Measurements from ENCODE around the gene MYRF.

The MYRF gene

DNA sequence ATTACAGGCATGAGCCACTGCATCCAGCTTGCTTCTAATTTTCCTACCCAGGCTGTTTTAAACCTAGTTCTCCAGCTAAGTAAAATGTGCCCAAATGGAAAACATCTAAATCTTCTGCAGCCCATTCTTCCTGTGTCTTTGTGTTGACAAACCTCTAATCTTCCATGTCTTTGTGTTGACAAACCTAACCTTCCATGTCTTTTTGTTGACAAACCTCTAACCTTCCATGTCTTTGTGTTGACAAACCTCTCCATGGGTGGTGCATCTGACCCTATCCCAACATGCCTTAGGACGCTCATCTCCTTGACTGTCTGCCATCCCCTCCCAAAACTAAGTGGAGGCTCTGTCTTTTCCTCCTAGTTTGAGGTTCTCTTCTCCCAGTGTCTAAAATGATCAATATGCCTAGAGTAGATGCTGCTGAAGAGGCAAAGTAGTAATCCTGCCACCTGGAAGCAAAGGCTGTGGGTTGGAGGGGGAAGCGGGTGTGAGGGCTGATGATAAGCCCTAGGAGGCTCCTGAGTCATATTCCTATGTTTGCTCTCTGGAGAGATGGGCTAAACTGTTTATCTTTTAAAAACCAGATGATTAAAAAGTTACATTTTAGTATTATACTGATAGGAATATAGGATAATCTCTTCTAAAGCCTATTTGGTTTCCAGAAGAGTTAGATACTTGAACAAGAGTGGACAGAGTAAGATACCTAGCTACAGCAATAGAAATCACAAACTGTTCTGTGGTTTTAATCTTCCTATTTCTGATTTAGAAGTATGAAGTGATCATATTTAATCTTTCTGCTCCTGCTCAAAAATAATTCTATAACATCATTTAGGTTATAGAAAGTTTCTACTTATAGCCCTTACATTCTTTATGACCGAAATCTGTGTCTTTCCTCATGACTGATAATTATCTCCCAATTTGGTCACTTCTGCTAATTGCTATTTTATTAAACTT lies 48.2 kb downstream of the MYRF start:
- ChIA-PET CTCF (interaction anchor here (0.7 to 1.3 kb wide), 4 partner anchors 8 to 307 kb away, joined by 3 to 9 read pairs (median 4); partner anchors contain the start of gene FEN1), POLR2A (interaction anchor here (1.4 to 2.7 kb wide), 2 partner anchors 8 to 14 kb away, joined by 5 to 16 read pairs; partner anchors contain the start of genes FEN1 and TMEM258)
- 0 out of 2 replicates have a peak, but pooled peaks cover 3% of the 10 kb centered on the region for H3K4me1 ChIP-seq (ENCODE audit: control insufficient read depth, insufficient read depth, low read length)
- peaks cover 0 to 89% of the 10 kb centered on the region in 2 experiments; a peak in 2 of 3 replicates for H3K36me3 ChIP-seq (ENCODE audit: control insufficient read depth in 2 of 2, insufficient read depth in 1 of 2, low read length in 2 of 2)
- H3K9me3 ChIP-seq (ENCODE audit: control insufficient read depth, insufficient read depth, low read depth, low read length): no peaks in the 10 kb centered on the region
- H3K4me3 ChIP-seq (ENCODE audit: low read depth, low read length): no peak overlapping the region
- no peak overlapping the region for H3K27ac ChIP-seq (ENCODE audit: extremely low read depth, low read depth, low read length)
- TF ChIP-seq OSR2 (tag by site-specific recombination; IDR thresholded peaks at IDR 0.05) (peak; percentile 24; the same call in 1 of the 2 replicates), ZEB2 (tag by site-specific recombination; IDR thresholded peaks at IDR 0.05) (no peak), PRDM10 (tag by site-specific recombination; IDR thresholded peaks at IDR 0.05) (no peak), ZNF248 (tag by site-specific recombination; IDR thresholded peaks at IDR 0.05) (no peak), ZNF140 (tag by site-specific recombination; IDR thresholded peaks at IDR 0.05) (no peak)
- TF ChIP-seq, protein P1, sequence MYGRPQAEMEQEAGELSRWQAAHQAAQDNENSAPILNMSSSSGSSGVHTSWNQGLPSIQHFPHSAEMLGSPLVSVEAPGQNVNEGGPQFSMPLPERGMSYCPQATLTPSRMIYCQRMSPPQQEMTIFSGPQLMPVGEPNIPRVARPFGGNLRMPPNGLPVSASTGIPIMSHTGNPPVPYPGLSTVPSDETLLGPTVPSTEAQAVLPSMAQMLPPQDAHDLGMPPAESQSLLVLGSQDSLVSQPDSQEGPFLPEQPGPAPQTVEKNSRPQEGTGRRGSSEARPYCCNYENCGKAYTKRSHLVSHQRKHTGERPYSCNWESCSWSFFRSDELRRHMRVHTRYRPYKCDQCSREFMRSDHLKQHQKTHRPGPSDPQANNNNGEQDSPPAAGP (tag by site-specific recombination; IDR thresholded peaks at IDR 0.05): no peak

DNA sequence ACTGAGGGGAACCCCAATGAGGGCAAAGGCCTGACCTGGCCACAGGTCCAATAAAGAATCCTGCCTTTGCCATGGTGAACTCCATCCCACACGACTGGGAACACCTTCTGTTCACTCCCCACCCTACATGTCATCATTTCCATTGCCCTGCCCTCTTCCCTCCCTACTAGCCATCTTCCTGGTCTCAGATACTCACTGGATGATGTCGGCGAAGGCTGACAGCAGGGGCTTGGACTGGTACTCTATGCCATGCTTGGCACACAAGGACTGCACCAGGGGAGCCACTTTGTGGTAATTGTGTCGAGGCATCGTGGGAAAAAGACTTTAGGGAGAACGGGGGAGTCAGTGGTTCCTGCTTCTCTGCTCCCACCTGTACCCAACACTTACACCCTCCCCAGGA lies 50.2 kb downstream of the MYRF start:
- Histone ChIP-seq H3K27ac (ENCODE audit: extremely low read depth, low read depth, low read length) (no peak overlapping the region), H3K36me3 (ENCODE audit: control insufficient read depth in 2 of 2, insufficient read depth in 1 of 2, low read length in 2 of 2) (peaks cover 0 to 78% of the 10 kb centered on the region in 2 experiments; a peak in 2 of 3 replicates), H3K9me3 (ENCODE audit: control insufficient read depth, insufficient read depth, low read depth, low read length) (no peaks in the 10 kb centered on the region), H3K4me1 (ENCODE audit: control insufficient read depth, insufficient read depth, low read length) (0 out of 2 replicates have a peak, but pooled peaks cover under 1% of the 10 kb centered on the region), H3K4me3 (ENCODE audit: low read depth, low read length) (no peak overlapping the region)
- TF ChIP-seq BCL11B (tag by site-specific recombination; IDR thresholded peaks at IDR 0.05; ENCODE audit: low read depth) (no peak), GLI4 (tag by site-specific recombination; IDR thresholded peaks at IDR 0.05) (no peak), ZNF266 (tag by site-specific recombination; IDR thresholded peaks at IDR 0.05; ENCODE audit: low read depth) (no peak), HOXA7 (CRISPR knock-in tag; IDR thresholded peaks at IDR 0.05; ENCODE audit: borderline replicate concordance) (no peak), ZNF157 (tag by site-specific recombination; IDR thresholded peaks at IDR 0.05) (no peak), ZNF175 (tag by site-specific recombination; IDR thresholded peaks at IDR 0.05) (no peak), ZIC2 (tag by site-specific recombination; IDR thresholded peaks at IDR 0.05) (no peak), ZNF10 (tag by site-specific recombination; IDR thresholded peaks at IDR 0.05) (no peak), ZNF558 (tag by site-specific recombination; IDR thresholded peaks at IDR 0.05) (no peak), ZNF610 (tag by site-specific recombination; IDR thresholded peaks at IDR 0.05; ENCODE audit: borderline replicate concordance) (no peak), ZFP69B (tag by site-specific recombination; IDR thresholded peaks at IDR 0.05) (no peak), ZNF350 (tag by site-specific recombination; IDR thresholded peaks at IDR 0.05) (no peak), ZFHX2 (tag by site-specific recombination; conservative IDR thresholded peaks at IDR 0.05) (no peak)
- TF ChIP-seq, protein P1 (tag by site-specific recombination; IDR thresholded peaks at IDR 0.05): no peak
- TF ChIP-seq, protein P2, sequence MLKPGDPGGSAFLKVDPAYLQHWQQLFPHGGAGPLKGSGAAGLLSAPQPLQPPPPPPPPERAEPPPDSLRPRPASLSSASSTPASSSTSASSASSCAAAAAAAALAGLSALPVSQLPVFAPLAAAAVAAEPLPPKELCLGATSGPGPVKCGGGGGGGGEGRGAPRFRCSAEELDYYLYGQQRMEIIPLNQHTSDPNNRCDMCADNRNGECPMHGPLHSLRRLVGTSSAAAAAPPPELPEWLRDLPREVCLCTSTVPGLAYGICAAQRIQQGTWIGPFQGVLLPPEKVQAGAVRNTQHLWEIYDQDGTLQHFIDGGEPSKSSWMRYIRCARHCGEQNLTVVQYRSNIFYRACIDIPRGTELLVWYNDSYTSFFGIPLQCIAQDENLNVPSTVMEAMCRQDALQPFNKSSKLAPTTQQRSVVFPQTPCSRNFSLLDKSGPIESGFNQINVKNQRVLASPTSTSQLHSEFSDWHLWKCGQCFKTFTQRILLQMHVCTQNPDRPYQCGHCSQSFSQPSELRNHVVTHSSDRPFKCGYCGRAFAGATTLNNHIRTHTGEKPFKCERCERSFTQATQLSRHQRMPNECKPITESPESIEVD (tag by site-specific recombination; IDR thresholded peaks at IDR 0.05): no peak
- ChIA-PET CTCF (no interaction called here), POLR2A (no interaction called here)
